CD8-positive, alpha-beta memory T cell (primary cell): ENCODE measurements around the gene C20orf96. TPM values are rescaled to one million over a fixed set of nuclear protein-coding genes. Genes with fewer than 3 reads are reported as not detected.
"Not testable (repeated sequence)": the region's sequence is repeated elsewhere in the genome, so short reads cannot be mapped to it uniquely, and the experiment has no call there.

ENCODE experiments used
- CTCF ChIA-PET: fragments of 350-600 bp; sonication (Branson Sonifier 250); formaldehyde crosslinking; loops from one replicate; lab custom pipeline; 2021; ENCODE audit warnings: antibody characterized with exemption; lab: Charles Lee
- POLR2A ChIA-PET: fragments of 350-600 bp; sonication (Branson Sonifier 250); formaldehyde crosslinking; loops from one replicate; lab custom pipeline; 2021; ENCODE audit warnings: antibody characterized with exemption; lab: Charles Lee
- DNase-seq, 5 donors: peaks; one replicate each; pipeline versions ENCODE4 v3.0.0 to v3.0.0-alpha.2; 2020 to 2022; ENCODE audit warnings: mixed read lengths in 1 of 5
- H3K27ac ChIP-seq: one replicate; pipeline ENCODE4 v1.7.0; 2013; ENCODE audit warnings: low read depth, mild to moderate bottlenecking, low read length, moderate library complexity
- H3K27me3 ChIP-seq: 2 replicates; pipeline ENCODE4 v1.7.0; 2013; ENCODE audit warnings: low read length, mild to moderate bottlenecking; ENCODE audit not compliant: insufficient read depth, poor library complexity, severe bottlenecking
- H3K36me3 ChIP-seq: 2 replicates; pipeline ENCODE4 v1.7.0; 2013; ENCODE audit warnings: mild to moderate bottlenecking, low read length, moderate library complexity; ENCODE audit not compliant: insufficient read depth
- H3K4me1 ChIP-seq: 2 replicates; pipeline ENCODE4 v1.7.0; 2013; ENCODE audit warnings: mild to moderate bottlenecking, low read length, moderate library complexity; ENCODE audit not compliant: insufficient read depth
- H3K4me3 ChIP-seq: 2 replicates; pipeline ENCODE4 v1.7.0; 2013; ENCODE audit warnings: mild to moderate bottlenecking, low read length
- H3K9me3 ChIP-seq: 2 replicates; pipeline ENCODE4 v1.7.0; 2013; ENCODE audit warnings: mild to moderate bottlenecking, low read length
- H3K27ac Mint-ChIP-seq, 8 donors: one replicate each; pipeline ENCODE4 v1.8.0; 2020 to 2021; ENCODE audit warnings: mixed read lengths in 8 of 8, mild to moderate bottlenecking in 6 of 8, inconsistent platforms in 3 of 8, moderate library complexity in 3 of 8
- H3K27me3 Mint-ChIP-seq, 2 donors: one replicate each; pipeline ENCODE4 v1.8.0; 2020 to 2021; ENCODE audit warnings: mixed read lengths in 2 of 2, mild to moderate bottlenecking in 1 of 2, moderate library complexity in 1 of 2
- H3K36me3 Mint-ChIP-seq, 3 donors: one replicate each; pipeline ENCODE4 v1.8.0; 2020 to 2021; ENCODE audit warnings: mixed read lengths in 3 of 3, inconsistent platforms in 1 of 3, mild to moderate bottlenecking in 1 of 3
- H3K4me1 Mint-ChIP-seq, 3 donors: one replicate each; pipeline ENCODE4 v1.8.0; 2020 to 2021; ENCODE audit warnings: mixed read lengths in 3 of 3, inconsistent platforms in 1 of 3, mild to moderate bottlenecking in 1 of 3
- H3K4me3 Mint-ChIP-seq, 7 donors: one replicate each; pipeline ENCODE4 v1.8.0; 2020 to 2021; ENCODE audit warnings: mixed read lengths in 7 of 7, mild to moderate bottlenecking in 6 of 7, moderate library complexity in 4 of 7, inconsistent platforms in 2 of 7
- H3K9me3 Mint-ChIP-seq, 5 donors: one replicate each; pipeline ENCODE4 v1.8.0; 2020 to 2022; ENCODE audit warnings: mixed read lengths in 5 of 5, mild to moderate bottlenecking in 3 of 5, moderate library complexity in 2 of 5, inconsistent platforms in 1 of 5
- polyA plus RNA-seq: library from polyadenylated mRNA; unstranded; fragments of 300-500 nt; fragmentation: Illumina TruSeq; gene quantifications from one replicate; pipeline ENCODE4 v1.2.3, GENCODE V29; 2021
- total RNA-seq, 2 experiments: library from RNA; stranded (reverse); gene quantifications; one replicate each; pipeline ENCODE4 v1.2.3, GENCODE V29; 2021

Gene C20orf96
- total and polyA plus RNA-seq, 3 experiments from 2014 or later = 0.46 to 4.3 (median 3.7) TPM

- H3K36me3 ChIP-seq, H3K9me3 ChIP-seq, H3K36me3 Mint-ChIP-seq, H3K4me1 Mint-ChIP-seq, CTCF ChIA-PET, H3K27ac ChIP-seq, H3K4me3 Mint-ChIP-seq, POLR2A ChIA-PET, DNase-seq, H3K4me3 ChIP-seq, H3K27me3 ChIP-seq, H3K27ac Mint-ChIP-seq, H3K9me3 Mint-ChIP-seq: not testable (repeated sequence)
- H3K27me3 Mint-ChIP-seq = peaks cover 0 to 30% of the 10 kb centered on the region in 2 donors
- peaks cover 21% of the 10 kb centered on the region for H3K4me1 ChIP-seq
These were observed 64.7 kb downstream of the C20orf96 start for GRCh38 chr20:225879-226278.

- Mint-ChIP-seq H3K4me3 (no peak overlapping the region), H3K9me3 (peaks cover 0 to 4% (median 0%) of the 10 kb centered on the region in 5 donors), H3K27ac (no peak overlapping the region), H3K4me1 (no peaks in the 10 kb centered on the region), H3K27me3 (peaks cover 7 to 65% of the 10 kb centered on the region in 2 donors), H3K36me3 (no peaks in the 10 kb centered on the region)
- Histone ChIP-seq H3K9me3 (no peaks in the 10 kb centered on the region), H3K27ac (no peak overlapping the region), H3K36me3 (no peaks in the 10 kb centered on the region), H3K4me1 (peaks cover 3% of the 10 kb centered on the region), H3K27me3 (no peaks in the 10 kb centered on the region), H3K4me3 (no peak overlapping the region)
- no peak for DNase-seq
- POLR2A ChIA-PET = no interaction called here
- CTCF ChIA-PET = no interaction called here
These were observed 69.2 kb downstream of the C20orf96 start for GRCh38 chr20:221258-221830.

Other genes with a start within 250 kb of the C20orf96 start
- not detected for gene DEFB125, start 203.1 kb downstream of the C20orf96 start, total RNA-seq
- gene DEFB125, start 203.1 kb downstream of the C20orf96 start, polyA plus RNA-seq = not detected
- gene DEFB126, start 148.2 kb downstream of the C20orf96 start, total RNA-seq = not detected
- gene DEFB126, start 148.2 kb downstream of the C20orf96 start, polyA plus RNA-seq = not detected
- gene DEFB127, start 133.3 kb downstream of the C20orf96 start, total RNA-seq = not detected
- gene DEFB127, start 133.3 kb downstream of the C20orf96 start, polyA plus RNA-seq = not detected
- not detected for gene DEFB128, start 101.0 kb downstream of the C20orf96 start, total RNA-seq
- not detected for gene DEFB128, start 101.0 kb downstream of the C20orf96 start, polyA plus RNA-seq
- gene DEFB129, start 63.5 kb downstream of the C20orf96 start, total RNA-seq = not detected
- gene DEFB129, start 63.5 kb downstream of the C20orf96 start, polyA plus RNA-seq = not detected
- gene DEFB132, start 33.0 kb downstream of the C20orf96 start, total RNA-seq = not detected
- not detected for gene DEFB132, start 33.0 kb downstream of the C20orf96 start, polyA plus RNA-seq
- gene ZCCHC3, start 6.8 kb upstream of the C20orf96 start, total RNA-seq = 10 to 100 TPM; 25.3 to 25.4 TPM
- 14.1 TPM for gene ZCCHC3, start 6.8 kb upstream of the C20orf96 start, polyA plus RNA-seq
- gene SOX12, start 34.8 kb upstream of the C20orf96 start, total RNA-seq = 1 to 10 TPM; 4.7 to 5.1 TPM
- 0.64 TPM for gene SOX12, start 34.8 kb upstream of the C20orf96 start, polyA plus RNA-seq
- gene NRSN2, start 56.4 kb upstream of the C20orf96 start, total RNA-seq = 1 to 10 TPM; 7.6 to 9.5 TPM
- 1.0 TPM for gene NRSN2, start 56.4 kb upstream of the C20orf96 start, polyA plus RNA-seq
- 10 to 100 TPM; 24.6 to 28.7 TPM for gene TRIB3, start 90.0 kb upstream of the C20orf96 start, total RNA-seq
- gene TRIB3, start 90.0 kb upstream of the C20orf96 start, polyA plus RNA-seq = 12.0 TPM
- 10 to 100 TPM; 83.7 to 90.5 TPM for gene RBCK1, start 117.5 kb upstream of the C20orf96 start, total RNA-seq
- gene RBCK1, start 117.5 kb upstream of the C20orf96 start, polyA plus RNA-seq = 95.7 TPM
- gene TBC1D20, start 171.8 kb upstream of the C20orf96 start, total RNA-seq = 10 to 100 TPM; 24.6 to 25.0 TPM
- 28.6 TPM for gene TBC1D20, start 171.8 kb upstream of the C20orf96 start, polyA plus RNA-seq